Measurements from ENCODE around the gene COG5. TPM values are rescaled to one million over a fixed set of nuclear protein-coding genes. Genes with fewer than 3 reads are reported as not detected.

The COG5 gene
- total and polyA plus RNA-seq, 11 donors, result 9.4 to 61.6 (median 42.1) TPM

GRCh38 chr7:107534139-107534538 is 29.6 kb downstream of the COG5 start:
- ATAC-seq, result no peak
- Histone ChIP-seq H3K36me3 (peaks cover 0 to 20% (median under 1%) of the 10 kb centered on the region in 9 donors), H3K9me3 (peaks cover 0 to 26% (median 0%) of the 10 kb centered on the region in 12 donors), H3K27ac (no peak overlapping the region), H3K4me3 (no peak overlapping the region), H3K27me3 (no peaks in the 10 kb centered on the region), H3K4me1 (peaks cover 0 to 10% (median 0%) of the 10 kb centered on the region in 12 donors)
- no peak for DNase-seq
- intact Hi-C loops (cut with DNase I), result no loop called here
- no peak for TF ChIP-seq POLR2A (IDR thresholded peaks at IDR 0.05)
- TF ChIP-seq, protein P1, sequence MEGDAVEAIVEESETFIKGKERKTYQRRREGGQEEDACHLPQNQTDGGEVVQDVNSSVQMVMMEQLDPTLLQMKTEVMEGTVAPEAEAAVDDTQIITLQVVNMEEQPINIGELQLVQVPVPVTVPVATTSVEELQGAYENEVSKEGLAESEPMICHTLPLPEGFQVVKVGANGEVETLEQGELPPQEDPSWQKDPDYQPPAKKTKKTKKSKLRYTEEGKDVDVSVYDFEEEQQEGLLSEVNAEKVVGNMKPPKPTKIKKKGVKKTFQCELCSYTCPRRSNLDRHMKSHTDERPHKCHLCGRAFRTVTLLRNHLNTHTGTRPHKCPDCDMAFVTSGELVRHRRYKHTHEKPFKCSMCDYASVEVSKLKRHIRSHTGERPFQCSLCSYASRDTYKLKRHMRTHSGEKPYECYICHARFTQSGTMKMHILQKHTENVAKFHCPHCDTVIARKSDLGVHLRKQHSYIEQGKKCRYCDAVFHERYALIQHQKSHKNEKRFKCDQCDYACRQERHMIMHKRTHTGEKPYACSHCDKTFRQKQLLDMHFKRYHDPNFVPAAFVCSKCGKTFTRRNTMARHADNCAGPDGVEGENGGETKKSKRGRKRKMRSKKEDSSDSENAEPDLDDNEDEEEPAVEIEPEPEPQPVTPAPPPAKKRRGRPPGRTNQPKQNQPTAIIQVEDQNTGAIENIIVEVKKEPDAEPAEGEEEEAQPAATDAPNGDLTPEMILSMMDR (IDR thresholded peaks at IDR 0.05), result no peak

GRCh38 chr7:107530751-107531150 is 33.0 kb downstream of the COG5 start:
- ATAC-seq (no peak), DNase-seq (no peak)
- no peak for TF ChIP-seq POLR2A (IDR thresholded peaks at IDR 0.05)
- TF ChIP-seq, protein P1 (IDR thresholded peaks at IDR 0.05), result no peak
- Histone ChIP-seq H3K27ac (no peak overlapping the region), H3K36me3 (peaks cover 0 to 18% (median 12%) of the 10 kb centered on the region in 9 donors), H3K4me3 (no peak overlapping the region), H3K4me1 (peaks cover 0 to 11% (median 0%) of the 10 kb centered on the region in 12 donors), H3K27me3 (no peaks in the 10 kb centered on the region), H3K9me3 (peaks cover 0 to 13% (median 0%) of the 10 kb centered on the region in 12 donors)
- intact Hi-C loops (cut with DNase I), result no loop called here

DNA sequence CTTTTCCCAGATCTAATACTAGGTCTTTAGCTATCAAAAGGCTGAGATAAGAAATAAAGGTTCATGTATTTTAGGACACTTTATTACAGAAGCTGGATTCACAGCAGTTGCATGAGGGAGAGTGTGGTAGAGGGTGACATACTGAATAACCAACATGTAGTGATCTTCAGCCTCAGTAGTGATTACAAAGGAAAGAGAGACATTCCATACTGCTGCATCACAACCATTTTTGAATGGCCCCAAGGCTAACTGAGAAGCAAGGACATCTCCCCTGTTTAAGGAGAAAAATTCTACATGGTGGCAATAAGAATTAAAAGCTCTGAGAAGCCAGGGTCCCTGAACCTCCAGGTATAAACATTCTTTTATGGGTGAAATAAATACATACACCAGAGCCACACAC is 35.3 kb downstream of the COG5 start:
- DNase-seq (no peak), ATAC-seq (no peak)
- intact Hi-C loops (cut with DNase I), result no loop called here
- peaks cover 0 to 33% (median 10%) of the 10 kb centered on the region in 9 donors for H3K36me3 ChIP-seq
- H3K27ac ChIP-seq, result no peak overlapping the region
- no peaks in the 10 kb centered on the region for H3K27me3 ChIP-seq
- peaks cover 0 to 6% (median 0%) of the 10 kb centered on the region in 12 donors for H3K4me1 ChIP-seq
- no peaks in the 10 kb centered on the region for H3K9me3 ChIP-seq
- no peak overlapping the region for H3K4me3 ChIP-seq
- TF ChIP-seq, protein P1 (IDR thresholded peaks at IDR 0.05), result no peak
- no peak for TF ChIP-seq POLR2A (IDR thresholded peaks at IDR 0.05)

GRCh38 chr7:107527196-107527595 is 36.5 kb downstream of the COG5 start:
- Histone ChIP-seq H3K27me3 (no peaks in the 10 kb centered on the region), H3K4me3 (no peak overlapping the region), H3K36me3 (peaks cover 0 to 37% (median 10%) of the 10 kb centered on the region in 9 donors), H3K9me3 (no peaks in the 10 kb centered on the region), H3K4me1 (peaks cover 0 to 6% (median 0%) of the 10 kb centered on the region in 12 donors), H3K27ac (no peak overlapping the region)
- DNase-seq (no peak), ATAC-seq (no peak)
- WGBS, 4 donors, result 87 to 95% (median 93%) methylated on average over 3 of the region's 3 CpGs
- TF ChIP-seq POLR2A (IDR thresholded peaks at IDR 0.05), result no peak
- TF ChIP-seq, protein P1 (IDR thresholded peaks at IDR 0.05), result no peak
- intact Hi-C loops (cut with DNase I), result no loop called here

All from heart left ventricle (tissue), 16 donors.